Activated CD8-positive, alpha-beta T cell treated with anti-CD3 and anti-CD28 coated beads for 36 hours (primary cell): ENCODE results near the gene NME8. TPM values are rescaled to one million over a fixed set of nuclear protein-coding genes. Genes with fewer than 3 reads are reported as not detected.

Experiments
- total RNA-seq, 2 experiments: library from RNA; stranded (reverse); gene quantifications; one replicate each; pipeline ENCODE4 v1.2.3, GENCODE V29; 2021

NME8 gene
- total RNA-seq, 2 experiments from 2014 or later, result not detected

Other genes with a start within 250 kb of the NME8 start
- not detected for gene GPR141, start 164.8 kb upstream of the NME8 start, total RNA-seq
- gene SFRP4, start 68.2 kb downstream of the NME8 start, total RNA-seq, result not detected
- gene EPDR1, start 72.0 kb downstream of the NME8 start, total RNA-seq, result 1 to 10 TPM; 3.4 to 4.7 TPM